Mesothelial cell of epicardium (in vitro differentiated cells): ENCODE measurements around the gene RAD1. TPM values are rescaled to one million over a fixed set of nuclear protein-coding genes. Genes with fewer than 3 reads are reported as not detected.
A peak's percentile ranks its signal among the peaks of the same experiment; 100 is the strongest.

Experiments
- DNase-seq, 2 experiments: peaks; one replicate each; pipeline ENCODE4 v3.0.0; 2021; ENCODE audit warnings: low spot score in 2 of 2; ENCODE audit not compliant: unreplicated experiment in 2 of 2
- H3K27ac Mint-ChIP-seq: 2 replicates; pipeline ENCODE4 v1.8.0; 2021; ENCODE audit warnings: mixed read lengths
- H3K27me3 Mint-ChIP-seq: 2 replicates; pipeline ENCODE4 v1.8.0; 2021; ENCODE audit warnings: low read depth, mixed read lengths
- H3K36me3 Mint-ChIP-seq: 2 replicates; pipeline ENCODE4 v1.8.0; 2021; ENCODE audit warnings: mixed read lengths
- H3K4me1 Mint-ChIP-seq: 2 replicates; pipeline ENCODE4 v1.8.0; 2021; ENCODE audit warnings: mixed read lengths
- H3K4me3 Mint-ChIP-seq: 2 replicates; pipeline ENCODE4 v1.8.0; 2021; ENCODE audit warnings: mild to moderate bottlenecking, moderate library complexity, mixed read lengths
- H3K9me3 Mint-ChIP-seq: 2 replicates; pipeline ENCODE4 v1.8.0; 2021; ENCODE audit warnings: mixed read lengths
- total RNA-seq: library from RNA; stranded (reverse); gene quantifications from 3 replicates; pipeline ENCODE4 v1.2.1, GENCODE V29; 2021
- TF ChIP-seq, protein P1 (sequence below): fragments of 200-600 bp; sonication (generic); IDR thresholded peaks from one replicate; pipeline ENCODE4 v1.5.0; 2021; ENCODE audit warnings: antibody characterized with exemption; ENCODE audit not compliant: unreplicated experiment

Gene RAD1
- total RNA-seq, 1 donor from 2014 or later, result 23.9 TPM

DNA sequence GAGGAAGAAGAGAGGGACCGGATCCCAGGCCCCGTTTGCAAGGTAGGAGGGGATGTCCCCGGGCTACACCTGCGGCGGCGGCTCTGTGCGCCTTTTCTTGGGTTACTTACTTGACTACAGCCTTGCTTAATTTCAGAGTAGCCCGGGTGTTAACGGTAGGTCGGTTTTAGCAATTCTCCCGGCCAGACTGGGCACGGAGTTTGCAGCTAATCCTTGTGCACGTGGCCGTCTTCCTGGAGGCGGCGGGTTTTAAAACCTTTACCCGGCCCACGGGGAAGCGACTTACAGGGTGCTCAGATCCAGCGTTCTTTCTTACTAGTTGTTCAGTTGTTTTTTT lies 520 bp upstream of the RAD1 start:
- Mint-ChIP-seq H3K4me1 (peaks cover 29% of the 10 kb centered on the region), H3K27me3 (no peaks in the 10 kb centered on the region), H3K27ac (no peak overlapping the region), H3K36me3 (peaks cover 14% of the 10 kb centered on the region), H3K4me3 (no peak overlapping the region), H3K9me3 (no peaks in the 10 kb centered on the region)
- DNase-seq, result no peak
- TF ChIP-seq, protein P1, sequence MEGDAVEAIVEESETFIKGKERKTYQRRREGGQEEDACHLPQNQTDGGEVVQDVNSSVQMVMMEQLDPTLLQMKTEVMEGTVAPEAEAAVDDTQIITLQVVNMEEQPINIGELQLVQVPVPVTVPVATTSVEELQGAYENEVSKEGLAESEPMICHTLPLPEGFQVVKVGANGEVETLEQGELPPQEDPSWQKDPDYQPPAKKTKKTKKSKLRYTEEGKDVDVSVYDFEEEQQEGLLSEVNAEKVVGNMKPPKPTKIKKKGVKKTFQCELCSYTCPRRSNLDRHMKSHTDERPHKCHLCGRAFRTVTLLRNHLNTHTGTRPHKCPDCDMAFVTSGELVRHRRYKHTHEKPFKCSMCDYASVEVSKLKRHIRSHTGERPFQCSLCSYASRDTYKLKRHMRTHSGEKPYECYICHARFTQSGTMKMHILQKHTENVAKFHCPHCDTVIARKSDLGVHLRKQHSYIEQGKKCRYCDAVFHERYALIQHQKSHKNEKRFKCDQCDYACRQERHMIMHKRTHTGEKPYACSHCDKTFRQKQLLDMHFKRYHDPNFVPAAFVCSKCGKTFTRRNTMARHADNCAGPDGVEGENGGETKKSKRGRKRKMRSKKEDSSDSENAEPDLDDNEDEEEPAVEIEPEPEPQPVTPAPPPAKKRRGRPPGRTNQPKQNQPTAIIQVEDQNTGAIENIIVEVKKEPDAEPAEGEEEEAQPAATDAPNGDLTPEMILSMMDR, result no peak

DNA sequence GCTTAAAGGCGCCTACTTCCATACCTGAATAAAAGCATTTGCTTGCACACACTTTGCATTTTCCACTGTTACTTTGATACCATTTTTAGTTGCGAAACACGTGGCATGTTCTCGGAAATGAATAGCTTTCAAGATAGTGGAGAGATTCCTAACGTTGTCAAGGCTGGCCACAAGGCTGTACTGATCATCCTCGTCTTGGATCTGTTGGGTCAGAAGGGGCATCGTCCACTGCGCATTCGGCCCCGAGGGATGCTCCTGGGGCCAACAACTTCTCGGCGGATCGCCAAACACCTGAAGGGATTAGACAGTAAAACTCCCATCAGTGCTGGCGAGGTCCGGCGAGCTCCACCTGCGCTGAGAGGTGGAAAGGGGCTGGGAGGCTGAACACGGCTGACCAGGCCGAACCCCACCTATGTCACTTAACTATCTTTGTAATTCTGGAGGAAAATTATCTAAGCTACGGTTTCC lies 599 bp downstream of the RAD1 start:
- no peaks in the 10 kb centered on the region for H3K27me3 Mint-ChIP-seq
- H3K36me3 Mint-ChIP-seq, result peaks cover 10% of the 10 kb centered on the region
- peaks cover 29% of the 10 kb centered on the region for H3K4me1 Mint-ChIP-seq
- no peak overlapping the region for H3K27ac Mint-ChIP-seq
- DNase-seq, result no peak
- no peak overlapping the region for H3K4me3 Mint-ChIP-seq
- TF ChIP-seq, protein P1, result no peak
- H3K9me3 Mint-ChIP-seq, result no peaks in the 10 kb centered on the region

DNA sequence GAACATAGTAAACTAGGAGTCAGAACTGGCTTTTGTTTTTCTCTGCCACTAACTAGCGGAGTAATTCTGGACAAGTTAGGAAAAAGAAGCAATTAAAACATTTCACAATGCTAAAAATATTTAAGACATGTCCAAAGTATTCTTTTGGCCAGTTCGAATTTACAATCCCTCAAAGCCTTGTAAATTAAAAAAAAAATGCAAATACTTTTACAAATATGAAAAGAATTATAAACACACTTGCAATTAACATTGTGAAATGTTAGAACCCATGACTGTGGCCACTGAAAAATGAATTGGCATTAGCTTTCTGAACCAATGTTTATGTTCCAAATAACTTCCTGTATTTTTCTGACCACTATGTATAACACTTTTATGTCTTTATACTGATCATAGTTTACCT lies 2.2 kb downstream of the RAD1 start:
- Mint-ChIP-seq H3K4me1 (peaks cover 29% of the 10 kb centered on the region), H3K36me3 (peaks cover 17% of the 10 kb centered on the region), H3K27ac (no peak overlapping the region), H3K9me3 (no peaks in the 10 kb centered on the region), H3K27me3 (no peaks in the 10 kb centered on the region), H3K4me3 (no peak overlapping the region)
- TF ChIP-seq, protein P1, result no peak
- DNase-seq, result no peak

DNA sequence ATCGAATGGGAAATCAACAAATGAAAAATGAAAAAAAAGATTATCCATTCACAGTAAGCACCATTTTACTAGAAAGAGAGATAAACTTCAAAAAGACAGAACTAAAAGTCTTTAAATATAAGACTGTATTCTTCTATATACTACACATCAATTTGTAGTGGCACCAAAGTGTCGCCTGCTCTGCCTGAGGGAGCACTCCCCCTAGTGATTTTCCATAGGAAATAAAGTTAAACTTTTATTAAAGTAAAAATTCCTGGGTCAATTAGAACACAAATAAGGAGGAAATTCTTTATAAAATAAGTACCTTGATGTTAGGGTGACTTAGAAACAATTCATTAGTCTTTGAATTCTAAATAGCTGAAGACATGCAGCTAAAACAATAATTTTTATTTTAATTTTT lies 9.7 kb downstream of the RAD1 start:
- no peaks in the 10 kb centered on the region for H3K27me3 Mint-ChIP-seq

DNA sequence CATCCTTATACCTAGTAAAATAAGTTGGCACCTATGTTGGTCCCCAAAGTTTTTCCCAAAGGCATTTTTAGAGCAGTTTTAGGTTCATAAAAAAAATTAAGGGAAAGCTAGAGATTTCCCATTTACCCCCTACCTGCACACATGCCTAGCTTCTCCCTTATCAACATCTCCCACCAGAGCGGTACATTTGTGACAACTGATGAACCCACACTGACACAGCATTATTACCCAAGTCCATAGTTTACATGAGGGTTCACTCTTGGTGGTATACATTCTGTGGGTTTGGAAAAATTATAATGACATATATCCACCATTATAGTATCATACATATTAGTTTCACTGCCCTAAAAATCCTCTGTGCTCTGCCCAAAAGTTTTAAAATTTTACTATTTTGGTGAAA lies 12.0 kb downstream of the RAD1 start:
- H3K9me3 Mint-ChIP-seq, result no peaks in the 10 kb centered on the region
- no peak overlapping the region for H3K27ac Mint-ChIP-seq
- no peaks in the 10 kb centered on the region for H3K27me3 Mint-ChIP-seq
- no peak overlapping the region for H3K4me3 Mint-ChIP-seq
- peaks cover 3% of the 10 kb centered on the region for H3K4me1 Mint-ChIP-seq
- TF ChIP-seq, protein P1, result no peak
- H3K36me3 Mint-ChIP-seq, result peaks cover 9% of the 10 kb centered on the region
- no peak for DNase-seq

More for the DNA sequence above, 9.7 kb downstream of the RAD1 start:
- H3K36me3 Mint-ChIP-seq, result peaks cover 16% of the 10 kb centered on the region
- no peak for DNase-seq
- no peaks in the 10 kb centered on the region for H3K9me3 Mint-ChIP-seq
- H3K27ac Mint-ChIP-seq, result no peak overlapping the region
- no peaks in the 10 kb centered on the region for H3K4me1 Mint-ChIP-seq
- no peak overlapping the region for H3K4me3 Mint-ChIP-seq
- TF ChIP-seq, protein P1, result peak; percentile 57

DNA sequence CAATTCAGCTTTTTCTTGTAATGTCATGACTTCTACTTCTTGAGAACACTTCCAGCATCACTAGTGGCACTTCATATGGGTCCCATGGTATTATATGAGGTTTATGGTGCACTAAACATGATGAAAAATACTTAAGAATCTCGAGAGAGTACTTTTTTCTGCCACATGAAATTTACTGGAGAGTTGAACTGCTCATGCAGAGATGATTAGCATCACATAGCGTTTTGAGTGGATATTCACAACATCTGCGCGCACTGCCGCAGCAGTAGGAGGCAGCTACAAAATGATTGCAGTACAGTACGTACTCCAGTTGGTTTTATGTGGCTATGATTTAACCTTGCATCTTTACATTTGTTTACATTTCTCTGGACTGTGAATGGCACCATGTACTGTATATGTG lies 14.7 kb downstream of the RAD1 start:
- TF ChIP-seq, protein P1, result no peak
- Mint-ChIP-seq H3K27ac (no peak overlapping the region), H3K27me3 (no peaks in the 10 kb centered on the region), H3K4me1 (peaks cover 10% of the 10 kb centered on the region), H3K9me3 (no peaks in the 10 kb centered on the region), H3K36me3 (peaks cover 9% of the 10 kb centered on the region), H3K4me3 (no peak overlapping the region)
- DNase-seq, result no peak
